Endothelial cell of hepatic sinusoid (primary cell): Measurements from ENCODE around the gene ATP8B3.

Experiments used
- in situ Hi-C: cut with HindIII; loops from 2 replicates; pipeline ENCODE4 v1.10.0; 2017; ENCODE audit warnings: low sequenced_read_pairs

The ATP8B3 gene

DNA sequence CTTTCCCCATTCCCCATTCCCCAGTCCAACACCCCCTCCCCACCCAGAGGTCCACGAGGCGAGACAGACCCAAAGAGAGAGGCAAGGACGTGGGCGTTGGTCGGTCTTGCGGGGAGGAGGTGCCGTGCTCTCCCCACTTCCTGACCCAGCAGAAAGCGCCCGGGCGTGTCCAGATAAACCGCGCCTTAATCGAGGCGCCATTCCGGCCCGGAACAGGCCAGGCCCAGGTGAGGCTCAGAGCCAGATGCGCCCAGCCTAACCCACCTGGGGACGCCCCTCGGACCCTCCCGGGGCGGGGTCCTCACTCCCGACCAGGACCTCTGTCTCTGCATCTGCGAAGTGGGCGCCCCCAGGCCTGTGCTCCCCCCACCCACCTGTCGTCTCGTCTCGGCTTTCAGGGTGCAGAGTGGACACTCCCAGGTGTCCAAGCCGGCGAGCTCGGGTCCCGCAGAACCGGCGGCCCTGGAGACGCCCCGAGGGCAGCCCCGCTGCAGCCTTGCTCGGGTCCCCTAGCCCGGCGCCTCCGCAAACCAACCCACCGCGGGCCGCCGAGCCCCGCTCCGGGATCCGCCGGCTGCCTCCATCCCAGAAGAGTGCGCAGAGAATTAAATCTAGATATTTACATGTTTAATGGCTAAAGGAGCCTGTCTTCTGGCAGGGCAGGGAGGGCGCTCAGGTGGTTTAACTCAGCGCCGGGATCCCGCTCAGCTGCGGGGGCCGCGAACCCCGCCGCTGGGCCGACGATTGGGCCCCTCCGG is 63.8 kb downstream of the ATP8B3 start:
- in situ Hi-C loops, result no loop called here

DNA sequence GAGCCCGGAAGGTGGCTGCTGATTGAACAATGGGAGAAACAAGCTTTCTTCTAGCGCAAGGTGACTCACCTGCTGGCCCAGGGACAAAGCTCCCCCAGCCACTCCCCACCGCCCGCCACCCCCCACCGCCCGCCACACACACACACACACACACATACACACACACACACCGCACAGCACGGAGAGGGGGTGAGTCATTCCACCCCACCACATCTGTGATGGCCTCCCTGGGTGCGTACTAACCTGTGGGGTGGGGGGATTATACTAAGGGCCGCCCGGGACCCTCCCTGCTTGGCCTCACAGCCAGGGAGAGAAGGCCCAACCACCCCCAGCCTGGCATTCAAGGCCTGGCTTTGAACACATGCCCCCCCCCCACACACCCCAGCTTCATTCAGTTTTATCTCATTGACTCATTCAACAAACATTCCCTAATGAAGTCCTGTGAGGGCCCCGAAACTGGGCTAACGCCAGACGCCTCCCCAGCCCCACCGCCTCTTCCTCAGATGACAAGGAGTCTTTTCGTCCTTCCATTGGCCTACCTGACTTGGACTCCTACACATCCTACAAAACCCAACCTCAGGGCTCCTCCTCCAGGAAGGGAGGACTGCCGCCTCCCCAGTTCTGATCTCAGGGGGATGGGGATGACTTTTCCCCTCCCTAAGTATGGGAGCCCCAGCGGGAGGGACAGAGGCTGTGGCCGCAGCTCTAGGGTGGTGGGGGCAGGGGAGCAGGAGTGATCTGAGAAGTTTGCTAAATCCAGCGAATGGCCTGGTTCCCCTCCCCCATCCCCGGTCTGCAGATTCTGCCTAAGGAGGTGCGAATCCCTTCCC is 64.6 kb downstream of the ATP8B3 start:
- in situ Hi-C loops, result no loop called here

DNA sequence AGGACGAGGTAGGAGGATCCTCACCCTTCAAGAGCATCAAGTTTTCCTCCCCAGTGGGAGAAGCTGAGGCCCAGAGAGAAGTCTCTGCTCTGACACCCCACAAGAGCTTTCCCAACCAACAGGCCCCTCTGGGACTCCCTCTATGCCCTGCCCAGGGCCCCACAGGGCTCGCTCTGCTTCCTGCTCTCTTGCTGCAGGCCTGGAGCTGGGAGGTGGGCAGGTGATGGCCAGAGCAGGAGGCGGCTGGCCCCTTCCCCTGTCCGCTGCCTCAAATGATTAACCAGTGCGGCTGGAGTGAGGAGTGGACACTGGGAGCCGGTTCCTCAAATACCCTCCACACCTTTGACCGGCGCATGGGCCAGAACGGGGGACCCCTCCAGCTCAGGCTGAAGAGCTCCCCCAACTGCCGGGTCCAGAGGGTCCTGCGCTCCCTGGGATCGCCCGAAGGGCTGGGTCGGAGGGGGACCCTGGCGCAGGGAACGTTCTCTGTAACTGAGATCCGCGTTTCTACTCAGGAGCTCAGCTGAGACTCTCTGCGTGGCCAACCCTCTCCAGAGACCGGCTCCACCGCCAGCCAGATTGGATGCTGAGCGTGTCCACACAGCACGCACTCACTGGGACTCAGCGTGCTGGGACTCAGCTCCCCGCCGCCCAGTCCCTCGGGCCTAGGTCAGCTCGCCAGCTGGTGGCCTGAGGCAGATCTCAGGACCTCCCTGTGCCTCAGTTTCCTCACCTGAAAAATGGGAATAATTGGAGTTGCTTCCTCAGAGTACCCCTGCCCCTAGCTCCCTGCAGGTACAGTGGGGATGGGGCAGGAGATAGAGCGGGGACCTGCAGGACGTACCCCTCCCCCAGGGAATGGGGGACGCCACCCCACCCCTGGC is 65.4 kb downstream of the ATP8B3 start:
- in situ Hi-C loops, result no loop called here

DNA sequence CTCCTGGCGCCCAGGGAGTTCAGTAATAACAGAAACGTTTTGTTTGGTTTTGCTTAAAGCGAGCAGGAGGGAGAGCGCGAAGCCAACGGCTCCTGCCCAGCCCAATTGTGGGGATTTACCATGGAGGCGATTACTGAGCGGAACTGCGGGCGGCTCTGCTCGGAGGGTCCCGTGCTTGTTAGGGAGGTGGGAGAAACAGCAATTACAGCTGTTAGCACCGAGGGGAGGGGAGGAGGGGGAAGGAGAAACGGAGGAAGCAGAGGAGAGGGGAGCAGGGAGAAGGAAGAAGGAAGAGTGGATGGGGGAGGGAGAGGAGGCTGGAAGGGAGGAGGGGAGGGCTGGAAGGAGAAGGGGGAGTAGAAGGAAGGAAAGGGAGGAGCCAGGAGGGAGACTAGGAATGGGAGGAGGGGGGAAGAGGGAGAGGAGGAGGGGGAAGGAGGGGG is 66.5 kb downstream of the ATP8B3 start:
- in situ Hi-C loops, result no loop called here

DNA sequence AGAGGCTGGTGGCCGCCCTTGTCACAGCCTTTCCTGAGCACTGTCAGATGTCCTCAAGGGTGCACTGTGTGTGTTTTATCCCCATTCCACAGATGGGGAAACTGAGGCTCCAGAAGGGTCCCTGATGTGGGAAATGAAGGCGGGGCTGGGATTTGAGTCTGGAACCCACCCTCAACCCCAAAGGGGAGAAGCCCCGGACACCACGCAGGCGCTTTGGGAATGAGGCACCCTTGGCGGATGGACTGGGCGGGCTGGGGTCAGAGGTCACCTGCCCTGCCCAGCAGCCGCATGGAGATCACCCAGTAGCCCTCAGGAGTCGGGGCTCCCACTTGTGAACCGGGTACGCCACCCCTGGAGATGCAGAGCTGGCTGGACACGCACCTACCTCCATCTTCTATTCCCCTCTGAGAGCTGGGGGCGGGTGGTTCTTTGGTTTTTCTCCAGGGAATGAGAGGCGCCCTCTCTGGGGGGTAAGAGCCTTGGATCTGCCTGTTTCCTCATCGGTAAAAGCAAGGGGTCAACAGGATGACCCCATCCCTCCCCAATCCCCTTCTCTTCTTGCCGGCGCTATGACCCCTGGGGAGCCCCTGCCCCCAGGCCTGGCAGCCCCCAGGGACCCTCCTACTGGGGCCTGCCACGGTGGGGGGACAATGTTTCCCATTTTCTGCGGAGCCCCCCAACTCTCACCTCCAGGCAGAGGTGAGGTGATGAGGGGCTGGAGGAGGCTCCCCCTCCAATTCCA is 67.1 kb downstream of the ATP8B3 start:
- in situ Hi-C loops, result no loop called here

DNA sequence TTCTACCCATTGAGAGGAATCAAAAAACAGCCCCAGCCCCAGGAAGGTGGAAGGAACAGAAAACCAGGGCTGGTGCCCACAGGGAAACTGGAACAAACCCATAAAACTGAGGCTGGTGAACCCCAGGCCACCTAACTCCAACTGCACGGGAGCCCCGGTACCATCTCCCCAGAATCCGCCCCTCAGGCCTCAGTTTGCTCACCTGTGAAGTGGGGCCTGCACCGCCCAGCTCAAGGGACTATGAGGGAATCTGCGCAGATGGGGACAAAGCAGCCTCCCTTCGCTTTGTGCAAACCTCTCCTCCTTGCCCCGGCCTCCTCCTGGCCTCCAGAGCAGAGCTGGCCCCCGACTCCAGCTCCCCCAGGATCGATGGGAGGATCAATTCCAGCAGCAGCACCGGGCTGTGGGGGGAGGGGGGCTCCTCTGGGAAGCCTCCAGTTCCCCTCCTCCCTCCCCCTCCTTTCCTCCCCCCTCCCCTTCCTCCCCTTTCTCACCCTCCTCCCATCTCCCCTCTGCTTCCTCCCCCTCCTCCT is 67.9 kb downstream of the ATP8B3 start:
- in situ Hi-C loops, result no loop called here

DNA sequence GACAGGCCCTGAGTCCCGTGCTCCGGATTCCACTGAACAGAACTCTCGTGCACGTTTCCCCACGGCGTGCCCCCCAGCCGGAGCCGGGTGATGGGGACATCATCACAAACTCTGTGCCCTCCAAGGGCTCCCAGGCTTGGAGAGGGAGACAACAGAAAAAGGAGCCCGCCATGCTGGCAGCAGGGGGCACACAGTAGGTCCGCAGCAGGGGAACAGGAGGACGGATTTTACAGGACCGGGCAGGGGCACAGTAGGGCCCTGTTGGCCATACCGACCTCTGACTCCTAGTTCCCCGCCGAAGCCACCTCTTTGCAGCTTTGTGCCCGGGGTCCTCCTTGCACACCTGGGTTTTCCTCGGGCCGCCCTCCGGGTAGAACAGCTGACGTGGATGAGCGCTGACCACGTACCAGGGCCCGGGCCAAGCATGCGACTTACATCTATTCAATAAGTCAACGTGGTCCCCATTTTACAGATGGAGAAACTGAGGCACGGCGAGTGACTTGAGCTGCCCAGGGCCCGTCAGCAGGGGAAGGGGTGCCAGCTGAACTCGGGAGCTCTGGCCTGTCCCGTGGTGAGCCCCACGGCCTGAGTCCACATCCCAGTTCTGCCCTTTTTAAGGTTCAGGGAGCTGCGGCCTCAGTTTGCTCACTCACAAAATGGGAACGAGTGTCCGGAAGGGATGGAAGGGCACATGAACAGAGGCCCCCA is 68.9 kb downstream of the ATP8B3 start:
- in situ Hi-C loops, result no loop called here

DNA sequence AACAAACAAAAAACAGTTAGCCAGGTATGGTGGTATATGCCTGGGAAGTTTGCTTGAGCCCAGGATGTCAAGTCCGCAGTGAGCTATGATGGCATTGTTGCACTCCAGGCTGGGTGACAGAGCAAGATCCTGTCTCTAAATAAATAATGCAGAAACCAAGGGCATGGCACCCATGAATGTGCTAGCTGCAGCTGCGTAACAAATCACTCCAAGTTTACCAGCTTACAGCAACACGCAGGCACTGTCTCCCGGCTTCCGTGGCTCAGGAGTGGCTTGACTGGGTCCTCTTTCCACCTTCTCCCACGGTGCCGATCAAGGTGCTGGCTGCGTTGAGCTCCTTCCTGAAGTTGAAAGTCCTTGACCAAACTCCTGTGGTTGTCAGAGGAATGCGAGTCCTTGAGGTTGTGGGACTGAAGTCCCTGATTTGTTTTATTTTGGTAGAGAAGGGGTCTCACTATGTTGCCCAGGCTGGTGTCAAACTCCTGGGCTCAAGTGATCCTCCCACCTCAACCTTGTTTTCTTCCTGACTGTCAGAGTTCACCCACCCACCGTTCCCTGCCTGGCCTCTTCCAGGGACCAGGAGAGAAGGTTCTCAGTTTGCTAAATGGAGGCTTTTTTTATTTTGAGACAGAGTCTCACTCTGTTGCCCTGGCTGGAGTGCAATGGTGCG is 72.0 kb downstream of the ATP8B3 start:
- in situ Hi-C loops, result no loop called here

DNA sequence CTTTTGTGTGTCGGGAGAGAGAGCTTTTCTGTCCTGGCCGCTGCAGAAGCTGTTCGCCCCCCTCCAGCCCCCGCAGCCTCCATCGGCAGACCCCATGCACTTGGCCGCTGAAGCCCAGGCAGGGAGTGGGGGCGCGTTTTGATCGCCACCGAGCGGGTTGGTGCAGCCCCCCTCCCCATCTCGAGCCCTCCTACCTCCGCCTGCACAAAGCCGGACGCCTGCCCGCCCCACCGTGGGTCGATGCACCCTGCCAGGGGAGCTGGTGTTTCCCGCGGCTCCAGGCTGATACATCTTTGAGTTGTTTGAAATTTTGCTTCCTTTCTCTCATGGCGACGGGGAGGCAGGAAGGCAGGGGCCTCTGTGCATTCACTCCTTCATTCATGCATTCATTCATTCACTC is 75.1 kb downstream of the ATP8B3 start:
- in situ Hi-C loops, result no loop called here

DNA sequence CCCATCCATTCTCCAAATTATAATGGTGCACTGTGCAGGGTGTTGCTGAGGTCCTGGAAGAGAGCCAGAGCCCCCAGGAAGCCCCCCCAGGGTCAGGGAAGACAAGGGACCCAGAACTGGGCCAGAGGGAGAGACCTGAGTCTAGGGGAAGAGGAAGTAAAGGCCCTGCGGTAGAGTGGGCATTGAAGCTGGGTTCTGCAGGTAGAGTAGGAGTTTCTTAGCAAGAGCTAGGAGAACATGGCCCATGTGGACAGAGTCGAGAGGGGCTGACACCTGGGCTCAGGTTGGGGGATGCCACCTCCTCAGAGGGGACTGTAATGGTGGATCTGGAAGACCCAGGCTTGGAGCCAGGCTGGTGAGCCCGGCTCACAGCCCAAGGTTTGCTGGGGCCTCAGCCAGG is 75.8 kb downstream of the ATP8B3 start:
- in situ Hi-C loops, result no loop called here

DNA sequence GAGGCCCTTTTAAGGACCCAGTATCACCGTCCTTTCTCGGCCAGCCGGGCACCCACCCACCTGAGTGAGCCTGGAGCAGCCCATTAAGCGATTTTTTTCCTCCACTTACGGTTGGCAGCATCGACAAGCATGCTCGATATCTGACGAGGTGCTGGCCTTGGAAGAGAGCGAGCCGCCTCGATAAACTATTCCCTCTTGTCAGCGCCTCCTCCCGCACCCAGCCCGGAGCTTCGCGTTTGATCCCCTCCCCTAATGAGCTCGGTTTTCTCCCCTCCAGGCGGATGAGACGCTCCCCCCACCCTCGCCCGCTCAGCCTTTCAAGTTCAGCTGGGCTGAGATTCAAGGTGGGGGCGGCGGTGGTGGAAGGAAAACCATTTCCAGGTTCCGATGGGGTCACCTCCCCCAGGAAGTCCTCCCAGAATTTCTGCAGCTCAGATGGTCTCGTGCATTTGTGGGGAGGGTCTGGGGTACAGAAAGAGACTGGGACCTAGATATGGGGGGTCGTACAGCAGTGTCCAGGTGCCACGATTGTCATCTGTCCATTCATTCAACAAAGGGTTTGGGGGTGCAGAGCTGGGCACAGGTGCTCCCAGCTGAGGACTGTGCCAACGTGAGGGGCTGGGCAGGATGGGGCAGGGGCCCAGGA is 77.6 kb downstream of the ATP8B3 start:
- in situ Hi-C loops, result loop anchor here (5.0 kb wide), 1 partner anchor 73 kb away; no protein-coding TSS in a partner anchor
